GM23248 (cell line): ENCODE results near the gene NYNRIN. TPM values are rescaled to one million over a fixed set of nuclear protein-coding genes. Genes with fewer than 3 reads are reported as not detected.
"Not testable (repeated sequence)": the region's sequence is repeated elsewhere in the genome, so short reads cannot be mapped to it uniquely, and the experiment has no call there.

Experiments
- DNase-seq: peaks from one replicate; pipeline ENCODE4 v3.0.0-alpha.2; 2015
- H2AFZ ChIP-seq: fragments of 200-600 bp; sonication (generic); 2 replicates; pipeline ENCODE4 v1.6.1; 2016; ENCODE audit warnings: antibody characterized with exemption
- H3F3A ChIP-seq: fragments of 200-600 bp; sonication (generic); 2 replicates; pipeline ENCODE4 v1.6.1; 2016; ENCODE audit warnings: mild to moderate bottlenecking, antibody characterized with exemption, mixed run types; ENCODE audit not compliant: insufficient read depth
- H3K27ac ChIP-seq: fragments of 200-600 bp; sonication (generic); 2 replicates; pipeline ENCODE4 v1.5.1; 2016; ENCODE audit warnings: mild to moderate bottlenecking
- H3K27me3 ChIP-seq: fragments of 200-600 bp; sonication (generic); replicated peaks from 2 replicates; pipeline ENCODE4 v1.6.1; 2016; ENCODE audit warnings: mild to moderate bottlenecking; ENCODE audit not compliant: insufficient read depth
- H3K36me3 ChIP-seq: fragments of 200-600 bp; sonication (generic); 2 replicates; pipeline ENCODE4 v1.6.1; 2016; ENCODE audit warnings: low read depth, mild to moderate bottlenecking
- H3K4me1 ChIP-seq: fragments of 200-600 bp; sonication (generic); 2 replicates; pipeline ENCODE4 v1.6.1; 2016; ENCODE audit warnings: mild to moderate bottlenecking; ENCODE audit not compliant: insufficient read depth
- H3K4me2 ChIP-seq: fragments of 200-600 bp; sonication (generic); one replicate; pipeline ENCODE4 v1.6.1; 2016; ENCODE audit warnings: mild to moderate bottlenecking; ENCODE audit not compliant: unreplicated experiment
- H3K4me3 ChIP-seq: fragments of 200-600 bp; sonication (generic); 2 replicates; pipeline ENCODE4 v1.5.1; 2016; ENCODE audit warnings: mild to moderate bottlenecking
- H3K79me2 ChIP-seq: fragments of 200-600 bp; sonication (generic); 2 replicates; pipeline ENCODE4 v1.6.1; 2016; ENCODE audit warnings: mild to moderate bottlenecking; ENCODE audit not compliant: insufficient read depth
- H3K9ac ChIP-seq: fragments of 200-600 bp; sonication (generic); 2 replicates; pipeline ENCODE4 v1.6.1; 2016; ENCODE audit warnings: mild to moderate bottlenecking
- H3K9me2 ChIP-seq: fragments of 200-600 bp; sonication (generic); 2 replicates; pipeline ENCODE4 v1.6.1; 2016; ENCODE audit warnings: mixed run types, mild to moderate bottlenecking, moderate library complexity; ENCODE audit not compliant: insufficient read depth
- H3K9me3 ChIP-seq: fragments of 200-600 bp; sonication (generic); one replicate; pipeline ENCODE4 v1.6.1; 2017; ENCODE audit warnings: low read depth
- H4K20me1 ChIP-seq: fragments of 200-600 bp; sonication (generic); 2 replicates; pipeline ENCODE4 v1.6.0; 2016; ENCODE audit not compliant: insufficient read depth
- EZH2 ChIP-seq: fragments of 200-600 bp; sonication (generic); IDR thresholded peaks from 2 replicates; pipeline ENCODE4 v1.6.1; 2018; ENCODE audit warnings: antibody characterized with exemption, mild to moderate bottlenecking; ENCODE audit not compliant: insufficient read depth, poor library complexity, severe bottlenecking
- EZH2phosphoT487 ChIP-seq: fragments of 200-600 bp; sonication (generic); IDR thresholded peaks from 2 replicates; pipeline ENCODE4 v1.6.1; 2018; ENCODE audit warnings: antibody characterized with exemption, moderate library complexity, mild to moderate bottlenecking, low read depth; ENCODE audit not compliant: insufficient read depth
- WGBS, 2 experiments: methylation state at CpG; one replicate each; pipeline ENCODE4 v1.1.6; 2015 to 2017; ENCODE audit warnings: low lambda C conversion rate in 2 of 2, low coverage in 1 of 2; ENCODE audit errors: missing lambda C conversion rate in 2 of 2; 5-methylcytosine and 5-hydroxymethylcytosine counted together
- in situ Hi-C: fragments of 300-500 bp; cut with MboI; formaldehyde crosslinking; loops from 2 replicates; pipeline ENCODE4 v1.15.0; 2020
- polyA plus RNA-seq: library from polyadenylated mRNA; unstranded; fragments of >200 nt; fragmentation: Nextera tagmentation; extraction: Ambion mirVana; gene quantifications from 2 replicates; pipeline ENCODE4 v1.2.1, GENCODE V29; 2016
- total RNA-seq: library from RNA; depleted of rRNA; stranded (reverse); fragments of >200 nt; shearing (Covaris generic); gene quantifications from 2 replicates; pipeline ENCODE4 v1.2.3, GENCODE V29; 2014

Gene NYNRIN
- total and polyA plus RNA-seq, 2 experiments from 2014 or later: 2.2 to 4.4 TPM

- Histone ChIP-seq H3K4me2 (peak within 1 kb of the TSS; percentile 95), H3F3A (peaks cover 25% of the 10 kb centered on the region), H3K79me2 (peaks cover 44% of the 10 kb centered on the region), H3K9ac (peak within 1 kb of the TSS; percentile 98), H4K20me1 (no peaks in the 10 kb centered on the region), H3K27me3 (no peaks in the 10 kb centered on the region), H3K36me3 (peaks cover 9% of the 10 kb centered on the region; the same call in 1 of the 2 replicates), H3K4me3 (peak within 1 kb of the TSS; percentile 84), H3K9me2 (no peaks in the 10 kb centered on the region), H2AFZ (peak within 1 kb of the TSS; percentile 90), H3K4me1 (0 out of 2 replicates have a peak, but pooled peaks cover 8% of the 10 kb centered on the region), H3K9me3 (no peaks in the 10 kb centered on the region), H3K27ac (peak within 1 kb of the TSS; percentile 100)
- in situ Hi-C loops: no loop called here
- 1 to 3% methylated on average over 45 to 52 of the region's 52 CpGs for WGBS, 2 experiments
- peak; percentile 100 for DNase-seq
- TF ChIP-seq EZH2: no peak
- no peak for TF ChIP-seq EZH2phosphoT487
These were observed 43.6 kb downstream of the NYNRIN start, which contains the start of gene SDR39U1 for GRCh38 chr14:24442240-24443052. SDR39U1 (minus strand) TSS chr14:24442776; CDS start chr14:24442769, 7 bp downstream.

GRCh38 chr14:24443053-24443665 lies 44.4 kb downstream of the NYNRIN start:
- WGBS, 2 experiments: 19 to 21% methylated on average over 7 of the region's 7 CpGs
- DNase-seq: peak; percentile 38

GRCh38 chr14:24450828-24451227 lies 52.0 kb downstream of the NYNRIN start:
- H3K4me3 ChIP-seq, H4K20me1 ChIP-seq, DNase-seq, H3F3A ChIP-seq, H3K36me3 ChIP-seq, H2AFZ ChIP-seq, H3K9me2 ChIP-seq, H3K27ac ChIP-seq, H3K79me2 ChIP-seq, H3K9me3 ChIP-seq, in situ Hi-C loops, H3K9ac ChIP-seq, H3K27me3 ChIP-seq, H3K4me2 ChIP-seq, H3K4me1 ChIP-seq: not testable (repeated sequence)
- 53 to 55% methylated on average over 2 of the region's 2 CpGs for WGBS, 2 experiments

More at GRCh38 chr14:24443053-24443665, 44.4 kb downstream of the NYNRIN start:
- no peaks in the 10 kb centered on the region for H3K9me2 ChIP-seq
- H3K27me3 ChIP-seq: no peaks in the 10 kb centered on the region
- H2AFZ ChIP-seq: peak overlapping the region; percentile 90
- H3K27ac ChIP-seq: peak overlapping the region; percentile 100
- peak overlapping the region; percentile 84 for H3K4me3 ChIP-seq
- H3F3A ChIP-seq: peaks cover 25% of the 10 kb centered on the region
- H3K79me2 ChIP-seq: peaks cover 36% of the 10 kb centered on the region
- no peaks in the 10 kb centered on the region for H4K20me1 ChIP-seq
- no peak for TF ChIP-seq EZH2phosphoT487
- TF ChIP-seq EZH2: no peak
- no peaks in the 10 kb centered on the region for H3K9me3 ChIP-seq
- H3K4me1 ChIP-seq: 0 out of 2 replicates have a peak, but pooled peaks cover 8% of the 10 kb centered on the region
- peak overlapping the region; percentile 98 for H3K9ac ChIP-seq
- H3K4me2 ChIP-seq: peak overlapping the region; percentile 88
- in situ Hi-C loops: no loop called here
- H3K36me3 ChIP-seq: peaks cover 3% of the 10 kb centered on the region; the same call in 1 of the 2 replicates

- Histone ChIP-seq H2AFZ (no peak overlapping the region), H3K4me1 (no peaks in the 10 kb centered on the region), H3K4me3 (no peak overlapping the region), H3K9me3 (no peaks in the 10 kb centered on the region), H3K27me3 (no peaks in the 10 kb centered on the region), H3K9ac (no peak overlapping the region), H4K20me1 (no peaks in the 10 kb centered on the region), H3F3A (no peaks in the 10 kb centered on the region; the same call in 1 of the 2 replicates), H3K27ac (no peak overlapping the region), H3K9me2 (no peaks in the 10 kb centered on the region), H3K79me2 (no peaks in the 10 kb centered on the region), H3K4me2 (no peak overlapping the region), H3K36me3 (no peaks in the 10 kb centered on the region)
- DNase-seq: peak; percentile 18
- TF ChIP-seq EZH2: no peak
- TF ChIP-seq EZH2phosphoT487: no peak
- in situ Hi-C loops: no loop called here
These were observed 58.2 kb downstream of the NYNRIN start for GRCh38 chr14:24456980-24457379.
